CD4-positive, alpha-beta T cell treated with Interleukin-6 at 100 ng/mL for 8 hours (primary cell): ENCODE results near the gene CNTNAP2.

Experiments
- DNase-seq: peaks from one replicate; pipeline ENCODE4 v3.0.0-alpha.2; 2020; ENCODE audit warnings: mixed read lengths, low spot score

Gene CNTNAP2

DNA sequence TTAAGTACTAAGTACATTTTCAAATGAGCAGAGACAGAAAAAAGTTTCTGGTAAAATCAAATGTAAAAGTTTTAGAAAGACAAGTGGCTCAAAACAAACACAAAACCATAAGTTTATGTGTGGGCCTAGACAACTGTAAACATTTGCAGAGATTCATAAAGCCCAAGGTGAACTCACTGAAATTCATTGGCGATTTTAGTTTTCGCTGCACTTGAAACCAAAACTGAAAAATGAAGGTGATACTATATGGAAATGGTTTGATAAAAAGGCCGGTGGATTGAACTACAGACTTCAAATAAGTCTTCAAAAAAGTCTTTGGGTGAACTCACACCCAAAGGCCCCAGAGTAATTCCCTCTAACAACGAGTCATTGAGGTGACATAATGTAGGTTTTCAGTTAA is 1289.0 kb downstream of the CNTNAP2 start:
- DNase-seq: no peak

DNA sequence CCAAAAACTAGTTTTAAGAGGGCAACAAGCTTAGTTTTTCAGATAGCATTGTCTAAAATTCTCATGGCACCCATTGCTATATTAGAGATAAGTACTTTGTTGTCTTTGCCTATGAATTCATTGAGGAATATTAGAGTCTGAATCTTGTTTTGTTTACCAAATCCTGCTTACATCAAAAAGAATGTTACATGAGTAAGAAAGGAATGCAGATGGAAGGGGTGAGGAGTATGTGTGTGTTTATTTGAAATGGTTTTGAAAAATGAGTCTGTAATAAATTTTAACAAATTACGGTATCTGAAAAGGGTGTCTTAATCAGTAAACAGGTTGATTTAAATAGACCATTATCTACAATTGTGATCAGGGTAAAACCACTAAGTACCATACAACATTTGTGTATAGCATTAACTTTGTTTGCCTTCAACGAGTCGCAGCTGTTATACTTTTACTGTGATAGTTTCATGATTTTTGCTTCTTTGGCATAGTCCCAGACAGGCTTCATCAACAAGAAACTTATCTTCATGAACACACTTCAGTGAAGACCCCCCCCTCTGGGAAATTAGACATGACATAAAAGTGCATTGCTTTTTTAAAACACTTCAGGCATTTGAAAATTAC is 1290.0 kb downstream of the CNTNAP2 start:
- no peak for DNase-seq

DNA sequence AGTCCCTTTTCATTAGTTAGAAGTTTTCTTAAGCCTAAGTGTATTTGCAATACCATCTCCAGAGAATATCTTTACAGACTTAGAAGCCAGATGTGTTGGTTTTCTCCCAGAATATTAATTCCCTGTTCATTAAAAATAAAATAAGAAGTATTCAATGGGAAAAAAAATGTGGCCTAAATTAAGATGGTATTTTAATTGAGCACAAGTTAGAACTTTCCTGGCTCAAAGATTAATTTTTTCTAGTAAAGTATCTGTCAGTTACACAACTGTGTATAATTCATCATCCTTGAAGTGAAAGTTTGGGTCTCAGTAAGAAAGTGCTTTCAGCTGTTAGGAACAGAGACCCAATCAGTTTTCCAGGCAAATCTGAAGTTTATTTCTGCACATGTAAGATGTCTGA is 1294.5 kb downstream of the CNTNAP2 start:
- DNase-seq: no peak

DNA sequence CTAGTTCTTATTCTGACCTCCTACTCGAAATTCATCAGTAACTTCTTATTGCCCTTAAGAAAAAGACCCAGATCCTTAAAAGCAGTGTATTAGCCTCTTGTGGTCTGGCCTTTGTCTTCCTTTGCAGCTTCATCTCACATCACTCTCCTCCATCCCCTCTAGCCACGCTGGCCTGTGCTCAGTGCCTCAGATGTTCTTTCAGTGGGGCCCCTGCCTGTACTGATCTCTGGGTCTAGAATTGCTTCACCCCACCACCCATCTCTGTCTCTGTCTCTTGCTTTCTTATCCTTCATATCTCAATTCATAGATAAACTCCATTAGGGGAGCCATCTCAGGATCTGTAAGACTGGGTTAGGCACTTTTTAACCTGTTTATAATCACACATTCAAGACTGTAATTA is 1295.5 kb downstream of the CNTNAP2 start:
- no peak for DNase-seq

DNA sequence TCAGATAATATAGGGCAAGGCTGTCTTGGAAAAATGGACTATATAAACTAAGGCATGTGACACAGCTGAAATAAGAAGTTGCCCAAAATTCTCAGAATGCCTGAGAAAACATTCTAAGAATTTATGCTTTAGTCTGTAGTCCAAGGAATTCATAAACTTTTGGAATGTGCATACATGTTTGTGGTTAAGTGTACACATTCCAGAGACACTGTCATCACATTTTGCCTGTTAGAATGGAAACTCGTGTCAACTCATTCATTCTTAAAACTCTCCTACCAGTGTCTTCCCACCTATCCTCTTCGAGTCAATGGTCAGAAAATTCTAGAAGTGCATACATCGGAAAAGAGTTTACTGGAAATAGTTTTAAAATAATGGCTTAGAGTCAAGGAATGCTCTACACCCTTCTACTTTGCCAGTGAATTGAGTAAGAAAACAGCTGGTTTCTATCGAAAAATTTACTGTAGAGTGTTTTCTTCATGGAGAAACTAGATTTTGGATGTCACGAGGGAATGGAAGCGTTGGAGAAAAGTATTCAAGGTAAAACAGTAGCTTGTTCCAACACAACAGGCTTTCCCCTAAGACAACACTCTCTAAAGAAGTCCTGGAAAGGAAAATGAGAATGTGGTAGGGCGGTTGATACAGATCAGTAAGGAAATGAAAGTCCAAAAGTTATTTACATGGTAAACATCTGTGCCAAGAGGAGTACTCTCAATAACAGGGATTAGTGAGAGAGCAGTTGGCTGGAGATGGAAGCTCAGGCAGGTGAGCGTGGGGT is 1296.4 kb downstream of the CNTNAP2 start:
- no peak for DNase-seq

DNA sequence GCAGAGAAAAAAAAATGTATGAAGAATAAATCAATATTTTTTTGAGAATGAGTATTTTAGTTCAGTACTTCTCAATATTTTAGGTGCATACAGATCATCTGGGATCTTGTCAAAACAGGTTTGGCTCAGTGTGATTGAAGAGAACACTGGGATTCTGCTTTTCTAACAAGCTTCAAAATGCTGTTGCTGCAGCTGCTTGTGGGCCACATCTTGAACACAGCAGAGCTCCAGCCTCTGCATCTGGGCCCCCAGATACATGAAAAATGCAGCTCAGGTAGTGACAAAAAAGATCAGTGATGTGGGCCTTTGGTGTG is 1296.9 kb downstream of the CNTNAP2 start:
- DNase-seq: no peak

DNA sequence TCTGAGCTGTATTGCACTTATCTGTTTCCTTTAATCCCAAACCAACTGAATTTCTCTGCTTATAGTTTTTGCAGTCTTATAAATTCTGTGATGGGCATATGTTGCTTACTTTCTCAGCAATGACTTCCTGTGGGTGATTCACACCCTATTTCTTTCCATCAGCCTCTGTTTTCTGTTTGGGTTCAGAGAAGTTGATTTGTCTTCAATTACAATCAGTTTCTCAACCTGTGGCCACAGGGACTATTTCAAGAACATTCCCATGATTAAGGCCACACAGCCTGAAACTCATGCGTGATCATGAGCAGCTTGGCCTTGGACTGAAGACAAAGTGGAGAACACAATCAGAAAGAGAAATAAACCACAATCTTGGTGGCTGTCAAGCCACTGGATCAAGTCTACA is 1299.4 kb downstream of the CNTNAP2 start:
- DNase-seq: no peak

DNA sequence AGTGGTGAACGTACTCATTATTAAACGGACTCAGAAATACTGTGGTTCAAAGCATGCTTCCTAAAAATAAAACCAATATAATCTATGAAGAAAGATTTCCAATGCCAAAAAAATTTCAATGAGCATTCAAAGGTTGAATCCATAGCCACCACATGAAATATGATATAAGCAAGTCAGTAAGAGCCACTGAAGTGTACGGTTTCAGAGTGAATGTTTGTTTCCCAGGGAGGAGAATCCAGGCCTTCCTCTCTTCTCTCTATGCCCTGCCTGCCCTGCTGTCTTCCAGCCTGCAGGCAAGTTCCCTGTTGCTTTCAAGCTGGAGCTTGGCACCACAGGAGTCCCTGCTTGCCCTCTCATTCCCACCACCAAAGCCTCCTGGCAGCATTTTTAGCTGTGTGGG is 1302.4 kb downstream of the CNTNAP2 start:
- no peak for DNase-seq

DNA sequence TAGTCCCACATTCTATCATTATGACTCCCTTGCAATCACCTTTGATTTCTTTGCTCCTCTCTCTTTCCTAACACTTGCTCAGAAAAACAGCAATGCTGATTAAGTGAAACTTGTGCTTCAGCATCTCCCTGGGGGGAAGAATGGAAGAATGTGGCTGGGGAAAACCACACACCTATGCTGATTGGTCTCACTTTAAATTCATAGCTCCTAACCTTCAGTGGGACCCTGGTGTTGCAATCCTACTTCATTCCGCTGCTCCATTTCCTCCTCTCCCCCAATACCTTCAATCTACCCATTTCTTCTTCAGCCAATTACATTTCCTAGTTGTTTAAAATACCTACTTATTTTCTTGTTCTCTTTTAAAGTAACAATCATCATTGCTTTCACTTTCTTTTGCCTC is 1307.3 kb downstream of the CNTNAP2 start:
- DNase-seq: no peak

DNA sequence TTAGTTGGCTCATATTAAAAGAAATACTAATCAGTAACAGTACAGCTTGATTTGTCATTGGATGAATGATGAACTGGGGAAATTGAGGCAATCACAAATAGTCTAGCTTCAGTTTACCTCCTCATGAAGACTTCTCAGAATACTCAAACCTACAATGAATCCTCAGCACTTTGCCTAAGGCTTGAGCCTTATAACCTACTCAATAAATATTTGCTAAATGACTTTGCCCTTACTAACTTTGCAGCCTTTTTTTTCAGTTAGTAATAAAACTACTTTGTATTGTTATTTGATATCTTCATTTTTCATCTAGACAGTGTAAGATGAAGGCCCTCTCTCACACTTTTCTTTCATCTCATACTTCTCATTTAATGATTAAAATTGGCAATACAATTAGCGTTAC is 1311.5 kb downstream of the CNTNAP2 start:
- no peak for DNase-seq

DNA sequence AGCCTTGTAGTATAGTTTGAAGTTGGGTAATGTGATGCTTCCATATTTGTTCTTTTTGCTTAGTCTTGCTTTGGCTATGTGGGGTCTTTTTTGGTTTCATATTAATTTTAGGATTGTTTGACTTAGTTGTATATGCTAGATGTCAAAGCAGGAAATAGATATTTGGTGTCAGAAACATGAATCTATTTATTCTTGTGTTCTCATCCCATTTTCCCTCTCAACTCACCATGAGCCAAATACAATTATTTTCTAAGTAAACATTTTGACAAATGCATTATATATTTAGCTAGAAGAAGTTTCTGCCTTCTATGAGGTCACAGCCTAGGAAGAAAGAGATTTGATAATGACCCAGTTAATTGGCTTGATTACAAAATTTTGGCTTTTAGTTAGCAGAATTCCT is 1313.4 kb downstream of the CNTNAP2 start:
- DNase-seq: no peak

DNA sequence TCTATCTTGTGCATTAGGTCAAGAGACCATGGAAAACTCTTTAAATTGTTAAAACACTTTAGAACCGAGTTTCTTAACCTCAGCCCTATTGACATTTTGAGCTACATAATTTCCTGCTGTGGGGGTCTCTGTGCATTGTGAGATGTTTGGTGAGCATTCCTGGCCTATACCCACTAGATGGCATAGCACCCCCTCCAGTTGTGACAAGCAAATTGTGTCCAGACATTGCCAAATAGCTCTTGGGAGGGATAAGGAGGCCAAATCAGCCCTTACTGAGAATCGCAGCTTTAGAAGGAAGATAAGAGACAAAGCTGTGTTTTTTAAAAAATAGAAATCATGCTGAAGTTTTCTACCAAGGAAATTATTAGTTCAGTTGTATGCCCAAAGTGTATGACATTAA is 1315.5 kb downstream of the CNTNAP2 start:
- DNase-seq: no peak

DNA sequence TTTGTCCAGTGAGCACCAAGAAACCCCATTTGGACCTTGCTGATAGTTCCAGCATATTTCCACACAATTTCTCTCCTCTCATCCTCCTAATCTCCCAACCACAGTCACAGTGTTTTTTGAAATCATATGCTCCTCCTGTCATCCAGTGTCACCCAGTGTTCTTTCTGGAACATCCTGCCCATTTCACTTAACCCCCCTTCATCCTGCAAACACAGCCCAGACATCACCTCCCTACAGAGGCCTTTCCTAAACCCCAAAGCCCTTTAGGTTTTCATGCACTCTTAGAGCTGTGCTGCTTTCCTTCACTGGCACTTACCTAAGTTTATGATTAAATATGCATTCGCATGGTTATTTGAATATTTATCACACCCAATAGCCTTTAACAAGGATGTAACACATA is 1316.0 kb downstream of the CNTNAP2 start:
- no peak for DNase-seq

DNA sequence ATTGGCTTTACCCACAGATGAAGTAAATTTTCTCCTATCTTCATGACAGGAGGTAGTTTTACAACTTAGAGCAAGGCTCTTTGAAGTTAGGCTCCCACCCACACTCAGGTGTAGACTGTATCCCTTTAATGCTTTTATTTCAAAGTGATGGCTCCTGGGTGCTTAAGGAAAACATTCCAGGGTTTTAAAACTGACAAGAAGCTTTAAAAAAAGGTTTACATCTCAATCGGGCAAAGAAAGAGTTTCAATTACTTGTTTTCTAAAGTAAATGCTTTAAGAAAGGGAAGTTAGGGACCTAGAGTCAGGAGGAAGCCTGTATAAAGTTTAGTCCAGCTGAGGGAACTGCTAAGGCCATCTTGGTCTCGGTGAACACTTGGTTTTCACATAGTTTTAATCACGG is 1320.1 kb downstream of the CNTNAP2 start:
- DNase-seq: no peak

DNA sequence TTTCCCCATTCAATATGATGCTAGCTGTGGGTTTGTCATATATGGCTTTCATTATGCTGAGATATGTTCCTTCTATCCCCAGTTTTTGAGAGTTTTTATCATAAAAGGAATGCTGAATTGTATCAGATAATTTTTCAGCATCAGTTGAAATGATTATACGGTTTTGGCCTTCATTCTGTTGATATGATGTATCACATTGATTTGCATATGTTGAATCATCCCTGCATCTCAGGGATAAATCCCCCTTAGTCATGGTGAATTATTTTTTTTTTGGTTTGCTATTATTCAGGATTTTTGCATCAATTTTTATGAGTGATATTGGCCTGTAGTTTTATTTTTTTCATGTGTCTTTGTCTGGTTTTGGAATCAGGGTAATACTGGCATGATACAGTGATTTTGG is 1321.6 kb downstream of the CNTNAP2 start:
- DNase-seq: no peak

DNA sequence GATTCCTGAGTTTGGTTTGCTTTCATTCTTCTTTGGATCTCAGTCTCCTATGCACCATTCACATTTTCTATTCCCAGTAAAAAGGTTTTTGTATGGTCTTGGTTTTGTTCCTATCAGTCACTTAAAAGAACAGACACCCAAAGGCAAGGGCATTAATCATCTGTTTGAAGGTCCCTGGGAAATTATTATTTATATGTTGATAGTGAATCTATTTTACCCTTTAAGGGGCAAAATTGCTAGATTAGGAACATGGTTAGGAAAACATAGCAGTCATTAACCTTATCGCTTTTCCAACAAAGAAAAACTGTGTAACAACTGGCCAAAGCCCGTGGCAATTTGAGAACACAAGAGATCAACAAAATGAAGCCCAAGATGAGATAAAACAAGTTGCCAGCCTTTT is 1327.3 kb downstream of the CNTNAP2 start:
- no peak for DNase-seq

DNA sequence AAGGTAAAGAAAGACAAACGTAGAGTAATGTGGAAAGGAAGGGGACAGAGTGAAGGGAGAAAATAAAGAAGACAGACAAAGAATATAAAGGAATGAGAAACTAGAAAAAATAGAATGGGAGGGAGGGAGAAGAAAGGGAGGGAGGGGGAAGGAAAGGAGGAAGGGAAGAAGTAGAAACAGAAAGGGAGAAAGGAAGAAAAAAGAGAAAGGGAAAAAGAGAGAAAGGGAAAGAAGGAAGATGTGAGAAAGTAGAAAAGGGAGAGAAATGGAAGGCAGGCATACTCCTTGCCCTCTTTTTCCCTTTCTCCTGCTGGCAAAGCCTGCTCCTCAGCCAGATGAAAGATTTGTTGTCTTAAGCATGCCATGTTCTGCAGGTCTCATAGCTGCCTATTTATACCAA is 1336.2 kb downstream of the CNTNAP2 start:
- DNase-seq: no peak

DNA sequence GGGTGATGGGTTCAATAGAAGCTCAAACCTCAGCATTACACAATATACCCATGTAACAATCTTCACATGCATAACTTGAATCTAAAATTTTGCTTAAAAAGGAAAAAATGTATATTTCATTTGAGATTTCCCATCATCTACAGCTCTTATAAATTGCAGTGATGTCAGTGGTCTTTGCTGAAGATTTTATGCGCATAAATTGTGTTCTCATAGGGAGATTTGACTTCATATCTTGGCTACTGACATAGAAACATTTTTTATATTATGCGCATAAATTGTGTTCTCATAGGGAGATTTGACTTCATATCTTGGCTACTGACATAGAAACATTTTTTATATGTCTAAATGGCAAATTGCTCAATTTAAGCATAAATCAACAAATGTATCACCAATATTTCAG is 1348.6 kb downstream of the CNTNAP2 start:
- DNase-seq: no peak

DNA sequence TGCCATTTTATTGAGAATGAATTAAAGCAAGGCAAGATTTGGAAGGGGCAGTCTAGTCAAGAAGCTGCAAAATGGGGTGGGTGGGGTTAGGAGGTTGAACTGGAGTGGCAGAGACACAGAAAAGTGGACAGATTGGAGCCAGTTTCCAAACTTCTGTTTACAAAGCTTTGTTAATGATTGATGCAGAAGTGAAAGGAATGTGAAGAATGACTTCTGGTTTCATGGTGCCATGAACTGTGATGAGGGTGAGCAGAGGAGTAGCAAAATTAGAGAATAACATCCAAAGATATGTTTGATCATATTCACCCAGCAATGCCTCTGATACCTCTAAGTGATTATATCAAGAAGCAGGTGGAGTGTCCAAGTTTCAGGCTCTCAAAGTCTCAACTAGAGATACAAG is 1356.0 kb downstream of the CNTNAP2 start:
- no peak for DNase-seq

DNA sequence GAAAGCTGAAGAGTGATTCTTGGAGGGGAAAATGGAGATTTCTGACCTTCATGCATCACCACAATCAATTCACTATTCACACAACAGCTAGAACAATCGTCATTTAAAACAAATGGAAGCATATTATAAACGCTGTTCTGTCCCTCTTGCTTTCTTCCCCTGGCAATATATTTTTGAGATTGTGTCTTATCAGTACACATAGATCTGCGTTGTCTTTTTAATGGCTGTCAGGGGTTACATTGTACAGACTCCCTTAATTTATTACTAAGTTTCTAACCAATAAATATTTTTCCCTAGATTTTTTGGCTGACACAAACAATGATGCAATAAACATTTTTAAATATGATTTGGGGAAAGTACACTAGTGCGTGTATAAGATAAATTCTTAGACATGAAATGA is 1358.3 kb downstream of the CNTNAP2 start:
- no peak for DNase-seq

DNA sequence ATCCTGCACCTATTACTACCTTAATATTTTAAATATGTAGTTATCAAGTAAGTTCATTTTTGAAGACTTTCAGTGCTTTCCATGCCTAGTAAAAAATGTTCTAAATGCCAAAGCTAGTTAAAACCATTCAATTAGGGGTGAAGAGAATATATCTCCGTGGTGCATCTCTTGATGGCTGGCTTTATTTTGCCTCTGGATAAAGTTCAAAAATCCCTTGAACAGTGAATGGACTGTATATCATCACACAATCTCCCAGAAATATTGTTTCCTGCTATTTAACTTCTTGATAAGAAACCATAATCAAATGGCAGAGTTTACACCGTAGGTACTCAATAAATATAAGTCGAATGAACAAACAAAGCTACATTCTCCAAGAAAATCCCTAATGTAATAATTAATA is 1360.9 kb downstream of the CNTNAP2 start:
- DNase-seq: no peak

DNA sequence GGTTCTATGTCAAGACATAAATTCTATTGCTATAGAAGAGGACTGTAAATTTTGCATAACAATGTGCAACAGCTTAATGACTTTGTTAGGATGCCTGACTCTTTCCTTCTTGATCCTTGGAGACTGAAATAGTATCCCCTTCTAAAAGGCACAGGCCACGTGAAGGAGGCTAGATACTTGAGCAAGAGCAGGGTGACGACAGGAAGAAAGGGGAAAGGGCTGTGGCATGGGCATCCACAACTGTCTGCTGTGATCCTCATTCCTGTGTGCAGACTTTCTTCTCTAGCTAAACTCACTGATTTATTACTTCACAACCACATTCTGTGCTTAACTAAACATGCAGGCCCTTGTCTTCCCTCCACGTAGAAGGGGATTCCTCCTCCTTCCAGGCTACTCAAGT is 1362.2 kb downstream of the CNTNAP2 start:
- no peak for DNase-seq

DNA sequence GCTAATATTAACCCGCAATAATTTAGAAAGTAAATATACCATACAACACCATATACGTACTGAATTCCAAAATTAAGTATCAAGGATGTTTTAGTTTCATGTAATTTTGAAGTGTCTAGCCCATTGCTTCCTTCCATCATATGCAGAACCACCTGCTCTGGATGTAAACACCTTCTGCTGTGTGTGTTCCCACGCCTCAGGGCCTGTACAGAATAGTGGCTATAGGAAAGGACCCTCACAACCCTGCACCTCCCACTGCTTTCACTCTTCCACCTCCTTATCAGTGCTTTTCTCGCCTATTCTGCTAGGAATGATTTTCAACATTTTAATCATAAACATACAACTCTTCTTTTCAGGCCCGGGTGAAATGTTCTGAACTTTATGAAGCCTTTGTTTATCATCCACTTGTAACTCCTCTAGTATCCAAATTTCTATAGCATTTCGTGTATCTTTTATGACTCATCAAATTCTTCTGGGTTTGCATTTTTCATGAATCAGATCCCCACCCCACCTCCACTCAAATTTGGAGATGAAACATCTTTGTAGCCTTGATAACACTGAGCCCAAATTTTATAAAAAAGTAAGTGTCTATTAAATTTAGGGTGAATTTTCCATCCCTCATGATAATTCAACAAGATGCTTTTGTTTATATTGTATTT is 1367.2 kb downstream of the CNTNAP2 start:
- DNase-seq: no peak
